HG02970 (cell line): ENCODE data around the gene TMEM270.
"Not testable (repeated sequence)": the region's sequence is repeated elsewhere in the genome, so short reads cannot be mapped to it uniquely, and the experiment has no call there.

Experiments used
- ATAC-seq: cut with Tn5 transposase; IDR thresholded peaks from one replicate; pipeline ENCODE4 v1.9.1; 2021; ENCODE audit warnings: mild to moderate bottlenecking, moderate library complexity, moderate number of reproducible peaks; ENCODE audit not compliant: unreplicated experiment, low FRiP score

The TMEM270 gene

GRCh38 chr7:73882047-73882402 is 21.1 kb downstream of the TMEM270 start:
- no peak for ATAC-seq

- ATAC-seq, result not testable (repeated sequence)
Measured at GRCh38 chr7:73884867-73885422, 24.0 kb downstream of the TMEM270 start.

- no peak for ATAC-seq
Measured at GRCh38 chr7:73885433-73885974, 24.5 kb downstream of the TMEM270 start.

DNA sequence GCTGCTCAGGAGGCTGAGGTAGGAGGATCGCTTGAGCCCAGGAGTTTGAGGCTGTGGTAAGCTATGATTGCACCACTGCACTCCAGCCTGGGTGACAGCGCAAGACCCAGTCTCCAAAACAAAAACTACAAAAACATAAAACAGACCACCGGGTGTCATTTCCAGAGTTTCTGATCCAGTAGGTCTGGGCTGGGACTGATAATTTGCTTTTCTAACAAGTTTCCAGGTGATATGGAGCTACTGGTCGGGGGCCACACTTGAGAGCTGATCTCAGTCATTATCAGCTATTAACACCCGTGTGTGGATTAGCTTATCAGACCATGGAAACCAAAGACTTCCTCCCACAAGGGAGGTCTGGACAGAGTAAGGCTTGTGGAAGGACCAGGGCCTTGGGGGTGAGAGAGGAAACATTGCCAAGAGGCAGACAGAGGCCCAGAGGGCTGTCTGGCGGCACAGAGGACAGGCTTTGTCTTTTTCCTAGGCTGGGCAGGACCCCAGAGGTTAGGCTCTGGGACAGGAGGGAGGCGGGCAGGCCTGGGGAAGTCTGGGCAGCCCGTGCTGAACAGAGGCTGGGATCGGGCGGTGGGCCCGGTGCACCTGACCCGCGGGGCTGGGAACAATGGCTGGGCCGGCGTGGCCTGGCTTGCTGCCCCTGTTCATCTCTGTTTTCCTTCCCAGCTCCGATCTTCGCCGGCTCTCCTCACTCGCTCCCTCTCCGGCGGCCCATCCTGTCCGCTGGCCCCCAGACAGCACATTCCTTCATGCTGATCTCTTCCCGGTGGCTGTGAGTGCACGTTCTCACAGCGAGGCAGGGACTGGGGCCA is 25.2 kb downstream of the TMEM270 start:
- no peak for ATAC-seq

DNA sequence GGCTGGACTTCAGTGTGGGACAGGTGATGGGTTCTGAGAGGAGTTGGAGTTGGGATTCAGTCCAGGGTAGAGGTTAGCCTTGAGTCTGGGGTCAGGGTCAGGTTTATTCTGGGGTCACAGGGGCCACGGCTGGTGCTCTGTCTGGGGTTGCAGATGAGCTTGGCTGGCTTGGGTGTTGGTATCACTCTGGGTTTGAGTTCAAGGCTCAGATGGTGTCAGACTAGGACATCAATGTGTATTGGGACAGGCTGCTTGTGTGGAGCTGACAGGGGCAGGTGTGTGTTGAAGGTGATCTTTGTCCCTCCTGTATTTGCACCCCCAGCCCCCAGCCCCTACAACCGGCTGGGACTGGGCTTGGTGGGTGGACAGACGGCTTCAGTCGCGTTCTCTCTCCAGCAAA is 26.8 kb downstream of the TMEM270 start:
- no peak for ATAC-seq

GRCh38 chr7:73888959-73889358 is 28.0 kb downstream of the TMEM270 start:
- no peak for ATAC-seq

GRCh38 chr7:73890555-73891147 is 29.7 kb downstream of the TMEM270 start:
- no peak for ATAC-seq

DNA sequence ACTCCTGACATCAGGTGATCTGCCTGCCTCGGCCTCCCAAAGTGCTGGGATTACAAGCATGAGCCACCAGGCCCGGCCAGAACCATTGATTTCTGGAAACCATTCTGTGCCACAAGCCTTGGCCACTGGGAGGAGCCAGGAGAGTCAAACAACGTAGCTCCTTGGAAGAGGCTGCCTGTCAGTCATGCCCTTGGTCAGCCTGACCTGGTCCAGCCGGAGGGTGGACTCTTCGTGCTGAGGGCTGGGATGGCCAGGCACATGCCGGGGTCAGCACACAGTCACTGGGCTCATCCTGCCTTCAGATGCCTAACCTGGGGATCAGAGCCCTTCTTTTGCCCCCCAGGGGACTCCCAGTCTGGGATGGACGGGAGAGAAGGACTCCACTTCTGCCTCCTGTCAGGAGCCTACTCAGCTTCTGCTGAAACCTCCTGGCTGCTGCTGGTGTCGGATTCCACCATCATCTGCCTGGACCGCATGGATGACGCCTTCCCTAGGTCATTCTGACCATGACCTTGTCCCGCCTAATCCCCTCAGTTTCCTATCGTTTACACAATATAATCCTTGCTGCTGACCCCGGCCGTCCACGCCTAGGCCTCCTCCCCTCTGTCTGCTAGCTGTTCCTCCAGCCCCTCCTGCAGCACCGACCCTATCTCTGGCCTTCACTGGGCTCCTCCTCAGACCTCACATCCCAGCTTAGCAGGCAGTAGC is 30.4 kb downstream of the TMEM270 start:
- ATAC-seq, result no peak

DNA sequence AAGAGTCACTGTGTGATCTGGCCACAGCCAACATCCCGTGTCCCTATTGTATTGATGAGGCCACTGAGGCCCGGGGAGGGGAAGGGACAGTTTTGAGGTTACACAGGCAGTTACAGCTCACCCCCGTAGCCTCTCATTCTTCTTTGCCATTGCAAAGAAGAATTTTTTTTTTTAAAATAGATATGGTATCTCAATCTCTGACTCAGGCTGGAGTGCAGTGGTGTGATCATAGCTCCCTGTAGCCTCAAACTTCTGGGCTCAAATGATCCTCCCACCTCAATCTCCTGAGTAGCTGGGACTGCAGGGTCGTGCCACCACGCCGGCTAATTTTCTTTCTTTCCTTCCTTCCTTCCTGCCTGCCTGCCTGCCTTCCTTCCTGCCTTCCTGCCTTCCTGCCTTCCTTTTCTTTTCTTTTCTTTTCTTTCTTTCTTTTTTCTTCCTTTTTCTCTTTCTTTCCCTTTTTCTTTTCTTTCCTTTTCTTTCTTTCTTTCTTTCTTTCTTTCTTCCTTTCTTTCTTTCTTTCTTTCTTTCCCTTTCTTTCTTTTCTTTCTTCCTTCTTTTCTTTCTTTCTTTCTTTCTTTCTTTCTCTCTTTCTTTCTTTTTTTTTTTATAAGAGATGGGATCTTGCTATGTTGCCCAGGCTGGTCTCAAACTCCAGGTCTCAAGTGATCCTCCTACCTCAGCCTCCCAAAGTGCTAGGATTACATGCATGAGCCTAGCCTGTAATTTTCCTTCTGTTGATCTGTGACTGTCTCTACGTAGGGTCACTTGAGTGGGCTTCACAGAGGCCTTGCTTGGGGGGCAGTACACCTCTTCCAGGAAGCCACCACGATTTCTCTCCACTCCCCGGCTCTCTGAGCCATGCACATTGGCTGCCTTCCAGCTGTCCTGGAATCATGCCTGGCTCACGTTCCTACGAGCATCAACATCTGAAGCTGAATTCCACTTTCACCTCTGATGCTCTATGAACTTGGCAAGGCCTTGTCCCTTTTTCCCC is 31.3 kb downstream of the TMEM270 start:
- ATAC-seq, result no peak

GRCh38 chr7:73893342-73894101 is 32.6 kb downstream of the TMEM270 start:
- no peak for ATAC-seq

DNA sequence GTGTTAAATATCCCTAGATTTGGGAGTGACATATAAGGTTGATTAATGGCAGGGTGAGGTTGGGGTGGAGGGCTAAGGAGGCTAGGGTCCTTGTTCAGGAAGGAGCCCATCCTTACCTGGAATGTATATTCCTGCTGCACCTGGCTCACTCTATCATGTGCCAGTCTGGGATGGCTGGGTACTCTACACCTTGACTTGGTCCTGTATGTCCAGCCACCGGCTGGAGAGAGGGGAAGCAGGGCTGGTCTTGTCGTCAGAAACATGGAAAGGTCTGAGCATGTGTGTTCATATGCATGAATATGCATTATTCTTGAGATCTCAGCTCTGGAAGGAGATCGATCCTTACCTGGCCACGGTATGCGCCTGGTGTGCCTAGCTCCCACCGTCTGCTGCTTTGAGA is 33.2 kb downstream of the TMEM270 start:
- no peak for ATAC-seq

DNA sequence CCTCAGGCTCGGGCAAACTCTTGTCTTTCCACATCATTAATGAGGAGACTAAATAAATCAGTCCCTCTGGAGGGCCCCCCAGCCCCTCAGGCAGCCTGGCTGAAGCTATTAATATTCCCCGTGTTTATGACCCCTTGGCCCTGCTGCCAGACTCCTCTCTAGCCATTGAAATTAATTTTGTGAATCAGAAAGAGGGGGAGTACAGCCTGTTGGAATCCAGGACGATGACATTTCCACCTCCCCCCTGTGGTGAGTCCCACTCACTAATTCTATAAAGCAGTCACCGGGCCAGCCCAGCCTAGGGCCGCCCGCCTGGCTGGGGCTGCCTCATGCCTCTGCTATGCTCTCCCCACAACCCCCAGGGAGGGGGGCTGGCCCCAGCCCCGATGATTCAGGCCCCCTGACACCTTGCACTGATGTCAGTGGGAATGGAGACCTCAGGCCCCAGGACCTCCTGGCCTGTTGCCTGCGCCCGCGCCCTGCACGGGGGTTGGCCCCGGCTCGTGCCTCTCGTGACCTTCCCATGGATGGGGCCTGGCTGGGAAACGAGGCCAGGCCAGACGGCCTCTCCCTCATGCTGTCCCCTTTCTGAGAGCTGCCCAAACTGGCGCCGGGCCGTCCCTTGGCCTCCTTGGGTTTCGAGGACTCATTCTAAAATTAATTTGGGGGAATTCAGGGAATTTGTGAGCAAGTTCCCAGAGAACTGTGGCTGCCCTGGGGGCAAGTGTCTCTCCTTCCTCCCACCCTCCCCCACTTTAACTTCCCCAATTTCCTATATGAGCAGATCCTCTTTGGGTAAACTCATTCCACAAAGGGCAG is 34.0 kb downstream of the TMEM270 start:
- ATAC-seq, result no peak

DNA sequence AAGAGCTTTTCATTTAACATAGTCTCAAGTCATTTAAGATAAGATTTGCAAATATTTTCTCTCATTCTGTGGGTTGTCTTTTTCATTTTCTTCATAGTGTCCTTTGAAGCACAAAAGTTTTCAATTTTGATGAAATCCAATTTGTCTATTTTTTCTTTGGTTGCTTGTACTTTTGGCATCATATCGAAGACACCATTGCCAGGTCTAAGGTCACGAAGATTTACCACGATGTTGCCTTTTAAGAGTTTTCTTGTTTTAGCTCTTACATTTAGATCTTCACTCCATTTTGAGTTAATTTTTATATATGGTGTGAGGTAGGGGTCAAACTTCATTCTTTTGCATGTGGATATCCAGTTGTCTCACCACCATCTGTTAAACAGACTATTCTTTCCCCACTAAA is 34.7 kb downstream of the TMEM270 start:
- ATAC-seq, result no peak

- no peak for ATAC-seq
Measured at GRCh38 chr7:73896454-73896853, 35.5 kb downstream of the TMEM270 start.

- ATAC-seq, result no peak
Measured at GRCh38 chr7:73899731-73900142, 38.8 kb downstream of the TMEM270 start.

- no peak for ATAC-seq
Measured at GRCh38 chr7:73900286-73900685, 39.3 kb downstream of the TMEM270 start.

DNA sequence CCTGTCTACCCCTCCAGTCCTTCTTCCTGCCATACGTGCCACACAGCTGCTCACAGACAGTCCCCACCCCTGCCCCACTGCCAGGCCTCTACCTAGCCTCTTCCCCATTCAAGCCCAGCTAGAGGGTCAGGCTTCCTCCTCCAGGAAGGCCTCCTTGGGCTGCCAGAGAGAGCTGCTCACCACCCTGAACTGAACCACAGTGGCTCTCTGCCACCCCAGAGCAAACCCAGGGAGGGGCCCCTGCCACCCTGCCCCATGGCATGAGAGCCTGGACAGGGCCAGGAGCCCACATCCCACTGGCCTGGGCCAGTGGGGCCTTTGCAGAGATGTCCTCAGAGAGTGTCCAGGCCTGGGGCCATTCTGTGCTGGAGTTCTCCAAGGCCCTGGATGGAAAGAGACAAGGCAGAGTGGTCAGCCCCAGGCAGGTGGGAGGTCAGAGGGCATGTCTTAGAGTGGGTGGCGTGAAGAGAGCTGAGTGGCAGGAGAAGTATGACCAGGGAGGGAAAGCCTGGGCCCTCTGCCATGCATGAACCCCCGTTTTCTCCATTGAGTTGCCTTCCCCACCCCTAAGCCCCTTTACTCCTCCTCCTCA is 40.4 kb downstream of the TMEM270 start:
- no peak for ATAC-seq
